AG04449 (cell line): ENCODE results near the gene FAAP100.

Experiments
- CTCF ChIA-PET: fragments of 350-600 bp; formaldehyde crosslinking; extraction: SDS; loops from one replicate; lab custom pipeline; 2021; ENCODE audit warnings: antibody characterized with exemption; lab: Yijun Ruan, JAX
- POLR2A ChIA-PET: fragments of 400-600, 350-600 bp; formaldehyde crosslinking; extraction: SDS; loops from one replicate; lab custom pipeline; 2020; ENCODE audit warnings: antibody characterized with exemption, inconsistent platforms; lab: Yijun Ruan, JAX
- DNase-seq: peaks from one replicate; pipeline ENCODE4 v3.0.0-alpha.2; 2010; ENCODE audit warnings: low read depth, low spot score
- H3K4me3 ChIP-seq: 2 replicates; pipeline ENCODE4 v1.5.1; 2011; ENCODE audit warnings: low read depth, mild to moderate bottlenecking, control low read depth, low read length
- TF ChIP-seq, protein P1 (sequence below): IDR thresholded peaks from one replicate; pipeline ENCODE4 v1.5.1; 2011; ENCODE audit warnings: mild to moderate bottlenecking, moderate library complexity, low read length, control low read depth, inconsistent platforms; ENCODE audit not compliant: insufficient read depth; ENCODE audit errors: missing control alignments

The FAAP100 gene

DNA sequence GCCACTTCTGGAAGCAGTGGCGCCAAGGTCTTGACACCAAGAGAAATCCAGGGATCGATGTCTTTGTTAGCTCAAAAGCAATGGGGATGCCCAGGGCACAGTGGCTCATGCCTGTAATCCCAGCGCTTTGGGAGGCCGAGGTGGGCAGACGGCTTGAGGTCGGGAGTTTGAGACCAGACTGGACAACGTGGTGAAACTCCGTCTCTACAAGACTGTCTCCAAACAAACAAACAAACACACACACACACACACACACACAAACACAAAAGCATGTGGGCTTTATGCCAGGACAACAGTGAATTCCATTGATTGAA is 22.4 kb upstream of the FAAP100 start:
- ChIA-PET CTCF (interaction anchor here (3.0 kb wide), 1 partner anchor 26 kb away, joined by 19 read pairs; no protein-coding TSS in a partner anchor), POLR2A (no interaction called here)
- no peak for DNase-seq
- TF ChIP-seq, protein P1, sequence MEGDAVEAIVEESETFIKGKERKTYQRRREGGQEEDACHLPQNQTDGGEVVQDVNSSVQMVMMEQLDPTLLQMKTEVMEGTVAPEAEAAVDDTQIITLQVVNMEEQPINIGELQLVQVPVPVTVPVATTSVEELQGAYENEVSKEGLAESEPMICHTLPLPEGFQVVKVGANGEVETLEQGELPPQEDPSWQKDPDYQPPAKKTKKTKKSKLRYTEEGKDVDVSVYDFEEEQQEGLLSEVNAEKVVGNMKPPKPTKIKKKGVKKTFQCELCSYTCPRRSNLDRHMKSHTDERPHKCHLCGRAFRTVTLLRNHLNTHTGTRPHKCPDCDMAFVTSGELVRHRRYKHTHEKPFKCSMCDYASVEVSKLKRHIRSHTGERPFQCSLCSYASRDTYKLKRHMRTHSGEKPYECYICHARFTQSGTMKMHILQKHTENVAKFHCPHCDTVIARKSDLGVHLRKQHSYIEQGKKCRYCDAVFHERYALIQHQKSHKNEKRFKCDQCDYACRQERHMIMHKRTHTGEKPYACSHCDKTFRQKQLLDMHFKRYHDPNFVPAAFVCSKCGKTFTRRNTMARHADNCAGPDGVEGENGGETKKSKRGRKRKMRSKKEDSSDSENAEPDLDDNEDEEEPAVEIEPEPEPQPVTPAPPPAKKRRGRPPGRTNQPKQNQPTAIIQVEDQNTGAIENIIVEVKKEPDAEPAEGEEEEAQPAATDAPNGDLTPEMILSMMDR: no peak
- H3K4me3 ChIP-seq: no peak overlapping the region

DNA sequence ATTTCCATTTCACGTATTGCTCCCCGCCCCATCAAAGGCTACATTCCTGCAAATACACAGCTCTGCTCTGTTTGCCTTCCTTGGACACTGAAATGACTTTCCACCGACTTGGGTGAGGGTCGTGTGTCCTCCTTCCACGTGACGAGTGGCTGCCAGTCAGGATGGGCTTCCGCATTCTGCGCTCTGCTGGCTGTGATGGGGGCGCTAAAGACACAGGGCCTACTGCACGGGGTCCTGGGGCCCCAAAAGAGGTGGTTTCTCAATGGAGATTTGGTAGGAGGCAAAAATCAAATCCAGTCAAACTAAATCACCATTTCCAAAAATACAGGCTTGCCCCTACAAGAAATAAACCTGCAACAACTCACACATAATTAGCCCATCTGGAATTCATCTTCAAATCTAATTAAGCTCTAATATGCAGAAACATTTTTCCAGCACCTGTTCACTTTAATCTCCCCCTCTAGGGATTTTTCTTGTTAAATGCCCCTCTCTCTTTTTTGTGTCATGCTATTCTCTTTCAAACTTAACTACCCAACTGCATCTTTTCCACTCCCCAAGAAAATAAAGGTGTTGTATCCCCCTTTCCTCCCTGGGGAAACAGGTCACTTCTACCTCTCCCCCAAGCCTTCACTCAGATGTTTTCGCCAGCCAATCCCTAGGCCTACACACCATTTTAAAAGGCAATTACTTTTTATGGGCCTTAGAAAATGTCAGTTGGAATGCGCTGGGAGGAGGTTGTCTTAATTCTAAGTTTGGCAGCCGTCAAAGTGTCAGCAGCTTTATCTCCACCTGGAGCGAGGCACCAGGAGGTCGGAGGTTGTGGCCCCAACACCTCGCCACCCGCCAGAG is 21.9 kb upstream of the FAAP100 start:
- no peak for DNase-seq
- H3K4me3 ChIP-seq: no peak overlapping the region
- TF ChIP-seq, protein P1: no peak
- ChIA-PET POLR2A (no interaction called here), CTCF (interaction anchor here (3.0 kb wide), 1 partner anchor 27 kb away, joined by 19 read pairs; no protein-coding TSS in a partner anchor)

DNA sequence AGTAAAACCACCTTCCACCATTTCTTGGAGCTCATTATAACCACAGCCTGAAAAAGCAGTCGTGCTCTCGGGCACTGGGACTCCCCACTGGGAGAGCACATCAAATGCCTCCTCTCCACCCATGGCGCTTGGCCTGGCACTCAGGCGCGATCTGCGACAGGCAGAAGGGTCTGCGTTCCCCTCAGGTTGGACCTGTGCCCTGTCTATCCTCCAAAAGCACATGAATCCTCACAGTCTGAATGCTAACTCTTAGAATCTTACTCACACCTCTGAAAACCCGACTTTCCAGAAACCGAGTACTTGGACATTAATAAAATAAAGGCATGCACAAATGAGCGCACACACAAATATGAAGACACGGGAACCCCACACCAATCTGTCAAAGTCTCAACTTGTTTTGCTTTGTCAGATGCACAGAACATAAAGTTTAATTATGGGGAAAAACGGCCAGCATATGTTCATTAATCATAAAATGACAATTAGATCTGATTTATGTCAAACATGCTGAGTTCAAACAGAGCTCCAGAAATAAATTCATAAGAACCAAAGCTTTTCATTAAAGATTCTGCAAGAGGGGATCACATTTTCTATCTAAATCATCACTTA is 20.5 kb upstream of the FAAP100 start:
- ChIA-PET CTCF (interaction anchor here (3.0 kb wide), 1 partner anchor 28 kb away, joined by 19 read pairs; no protein-coding TSS in a partner anchor), POLR2A (no interaction called here)
- no peak for DNase-seq
- TF ChIP-seq, protein P1: no peak
- H3K4me3 ChIP-seq: no peak overlapping the region

DNA sequence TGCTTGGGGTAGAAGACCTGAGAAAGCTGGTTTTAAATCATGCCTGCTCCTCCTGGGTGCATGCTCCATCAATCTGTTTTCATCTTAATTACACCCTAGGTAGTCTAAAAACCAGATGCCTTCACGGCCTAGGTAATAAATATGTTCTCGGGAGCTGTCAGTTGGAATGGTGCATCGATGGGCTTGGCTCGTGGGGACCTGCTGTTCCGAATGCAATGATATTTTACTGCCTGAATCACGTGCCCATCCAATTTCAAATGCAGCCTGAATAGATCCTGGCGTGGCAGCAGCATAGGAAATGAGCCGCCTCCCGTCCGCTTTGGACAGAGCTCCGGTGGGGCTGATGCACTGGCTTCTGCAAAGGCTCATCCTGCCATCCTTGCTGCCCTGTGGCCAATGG is 18.8 kb upstream of the FAAP100 start:
- TF ChIP-seq, protein P1: no peak
- CTCF ChIA-PET: interaction anchor here (1.1 to 1.5 kb wide), 3 partner anchors 10 to 30 kb away, joined by 3 to 9 read pairs (median 4); no protein-coding TSS in a partner anchor
- DNase-seq: no peak
- H3K4me3 ChIP-seq: no peak overlapping the region
- POLR2A ChIA-PET: interaction anchor here (0.7 kb wide), 1 partner anchor 20 kb away, joined by 3 read pairs; no protein-coding TSS in a partner anchor

DNA sequence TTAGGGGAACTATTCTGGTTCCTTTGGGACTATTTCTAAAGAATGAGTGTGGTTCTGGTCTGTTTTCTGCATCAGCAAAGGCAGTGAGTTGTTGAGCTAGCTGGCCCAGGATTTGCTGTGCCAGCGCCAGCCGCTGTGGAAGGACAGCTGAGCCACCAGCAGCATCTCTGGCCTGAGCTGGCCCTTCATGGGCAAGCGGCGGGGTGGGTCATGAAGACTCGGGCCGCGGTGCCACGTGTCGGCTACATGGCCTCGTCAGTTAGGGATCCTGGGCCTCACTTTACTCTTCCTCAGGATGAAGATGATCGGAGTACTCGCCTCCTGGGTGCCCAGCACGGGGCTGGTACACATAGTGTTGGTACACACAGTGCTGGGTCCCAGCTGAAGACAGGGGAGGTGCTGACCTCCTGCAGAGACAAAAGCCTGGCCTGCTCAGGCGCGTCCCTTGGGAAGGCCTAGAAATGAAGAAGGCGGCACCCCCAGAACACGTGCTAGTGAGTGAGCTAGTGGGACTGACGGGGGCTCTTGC is 17.9 kb upstream of the FAAP100 start:
- TF ChIP-seq, protein P1: no peak
- no peak for DNase-seq
- ChIA-PET CTCF (interaction anchor here (1.3 to 6.8 kb wide), 4 partner anchors 8 to 31 kb away, joined by 3 to 70 read pairs (median 32); no protein-coding TSS in a partner anchor), POLR2A (no interaction called here)
- no peak overlapping the region for H3K4me3 ChIP-seq
